Calu3 (cell line): ENCODE measurements around the gene CTDP1. TPM values are rescaled to one million over a fixed set of nuclear protein-coding genes. Genes with fewer than 3 reads are reported as not detected.
A peak's percentile ranks its signal among the peaks of the same experiment; 100 is the strongest.
"Not testable (repeated sequence)": the region's sequence is repeated elsewhere in the genome, so short reads cannot be mapped to it uniquely, and the experiment has no call there.

Source experiments
- BruUV-seq: library from RNA; stranded (reverse); fragments of 400-500 nt; replicated peaks from 2 replicates; lab custom pipeline; 2021; lab: Mats Ljungman, UMichigan
- CTCF ChIA-PET: fragments of 300-600 bp; sonication (Branson Sonifier 250); formaldehyde crosslinking; loops from one replicate; lab custom pipeline; 2022; ENCODE audit warnings: antibody characterized with exemption; lab: Charles Lee
- DNase-seq: peaks from one replicate; pipeline ENCODE4 v3.0.0; 2022
- H3K27ac Mint-ChIP-seq: one replicate; pipeline ENCODE4 v1.8.0; 2022; ENCODE audit warnings: mixed read lengths; ENCODE audit not compliant: unreplicated experiment
- H3K27me3 Mint-ChIP-seq: one replicate; pipeline ENCODE4 v1.8.0; 2022; ENCODE audit warnings: mixed read lengths; ENCODE audit not compliant: unreplicated experiment
- H3K36me3 Mint-ChIP-seq: one replicate; pipeline ENCODE4 v1.8.0; 2022; ENCODE audit warnings: mild to moderate bottlenecking, moderate library complexity, mixed read lengths; ENCODE audit not compliant: insufficient read depth, unreplicated experiment
- H3K4me1 Mint-ChIP-seq: one replicate; pipeline ENCODE4 v1.8.0; 2022; ENCODE audit warnings: mild to moderate bottlenecking, low read depth, mixed read lengths; ENCODE audit not compliant: unreplicated experiment
- H3K4me3 Mint-ChIP-seq: one replicate; pipeline ENCODE4 v1.8.0; 2022; ENCODE audit warnings: mild to moderate bottlenecking, low read depth, moderate library complexity, mixed read lengths; ENCODE audit not compliant: unreplicated experiment
- H3K9me3 Mint-ChIP-seq: one replicate; pipeline ENCODE4 v1.8.0; 2022; ENCODE audit warnings: low read depth, mixed read lengths; ENCODE audit not compliant: unreplicated experiment
- CTCF ChIP-seq: fragments of 200-600 bp; IDR thresholded peaks from one replicate; pipeline ENCODE4 v1.8.0; 2022; ENCODE audit warnings: antibody characterized with exemption; ENCODE audit not compliant: unreplicated experiment
- intact Hi-C: fragments of 100-400 bp; cut with micrococcal nuclease; formaldehyde crosslinking; loops from one replicate; pipeline ENCODE4 v1.10.0; 2022; ENCODE audit not compliant: unreplicated experiment
- total RNA-seq: library from RNA; stranded (reverse); gene quantifications from 2 replicates; pipeline ENCODE4 v1.2.3, GENCODE V29; 2022

CTDP1 gene
- total RNA-seq, 1 experiment from 2014 or later: 15.6 TPM

GRCh38 chr18:79727211-79727610 is 47.6 kb downstream of the CTDP1 start:
- DNase-seq: no peak
- H3K4me3 Mint-ChIP-seq: no peak overlapping the region
- CTCF ChIA-PET: interaction anchor here (0.5 kb wide), 1 partner anchor 424 kb away, joined by 4 read pairs; no protein-coding TSS in a partner anchor
- no TSS peak for BruUV-seq
- intact Hi-C loops: no loop called here
- H3K36me3 Mint-ChIP-seq: peaks cover 38% of the 10 kb centered on the region
- peaks cover 9% of the 10 kb centered on the region for H3K9me3 Mint-ChIP-seq
- no peaks in the 10 kb centered on the region for H3K27me3 Mint-ChIP-seq
- H3K4me1 Mint-ChIP-seq: no peaks in the 10 kb centered on the region
- no peak for TF ChIP-seq CTCF
- no peak overlapping the region for H3K27ac Mint-ChIP-seq

GRCh38 chr18:79728931-79729586 is 49.5 kb downstream of the CTDP1 start:
- no peaks in the 10 kb centered on the region for H3K27me3 Mint-ChIP-seq
- no peak for TF ChIP-seq CTCF
- peaks cover 10% of the 10 kb centered on the region for H3K9me3 Mint-ChIP-seq
- H3K36me3 Mint-ChIP-seq: peaks cover 46% of the 10 kb centered on the region
- CTCF ChIA-PET: interaction anchor here (0.6 kb wide), 1 partner anchor 432 kb away, joined by 7 read pairs; no protein-coding TSS in a partner anchor
- peak overlapping the region; percentile 47 for H3K27ac Mint-ChIP-seq
- intact Hi-C loops: no loop called here
- no TSS peak for BruUV-seq
- DNase-seq: no peak
- H3K4me1 Mint-ChIP-seq: no peaks in the 10 kb centered on the region
- no peak overlapping the region for H3K4me3 Mint-ChIP-seq

- no TSS peak for BruUV-seq
- H3K27ac Mint-ChIP-seq: no peak overlapping the region
- CTCF ChIA-PET: no interaction called here
- no peaks in the 10 kb centered on the region for H3K27me3 Mint-ChIP-seq
- peaks cover 48% of the 10 kb centered on the region for H3K36me3 Mint-ChIP-seq
- no peak overlapping the region for H3K4me3 Mint-ChIP-seq
- peaks cover 12% of the 10 kb centered on the region for H3K9me3 Mint-ChIP-seq
- intact Hi-C loops: no loop called here
- no peaks in the 10 kb centered on the region for H3K4me1 Mint-ChIP-seq
- TF ChIP-seq CTCF: no peak
- no peak for DNase-seq
These were observed 50.0 kb downstream of the CTDP1 start for GRCh38 chr18:79729611-79730010.

GRCh38 chr18:79730804-79731203 is 51.2 kb downstream of the CTDP1 start:
- CTCF ChIA-PET: no interaction called here
- no peaks in the 10 kb centered on the region for H3K27me3 Mint-ChIP-seq
- H3K4me1 Mint-ChIP-seq: no peaks in the 10 kb centered on the region
- peaks cover 55% of the 10 kb centered on the region for H3K36me3 Mint-ChIP-seq
- intact Hi-C loops: no loop called here
- TF ChIP-seq CTCF: no peak
- DNase-seq: no peak
- no TSS peak for BruUV-seq
- no peak overlapping the region for H3K4me3 Mint-ChIP-seq
- peaks cover 7% of the 10 kb centered on the region for H3K9me3 Mint-ChIP-seq
- H3K27ac Mint-ChIP-seq: no peak overlapping the region

- CTCF ChIA-PET: not testable (repeated sequence)
These were observed 52.5 kb downstream of the CTDP1 start for GRCh38 chr18:79731881-79732720.

More at GRCh38 chr18:79731881-79732720, 52.5 kb downstream of the CTDP1 start:
- H3K27ac Mint-ChIP-seq, H3K4me1 Mint-ChIP-seq, H3K27me3 Mint-ChIP-seq, H3K4me3 Mint-ChIP-seq, BruUV-seq, DNase-seq, intact Hi-C loops, H3K9me3 Mint-ChIP-seq: not testable (repeated sequence)
- H3K36me3 Mint-ChIP-seq: peaks cover 58% of the 10 kb centered on the region
